Measurements from ENCODE around the gene HOXD3. TPM values are rescaled to one million over a fixed set of nuclear protein-coding genes. Genes with fewer than 3 reads are reported as not detected.

Gene HOXD3
- total and polyA plus RNA-seq, 9 of the 15 experiments (the other 6 are each of a cell fraction or from before 2014, with no cell fraction given), result not detected

- Histone ChIP-seq H3K79me2 (ENCODE audit: control insufficient read depth, insufficient read depth, low read length) (no peaks in the 10 kb centered on the region), H3K36me3 (ENCODE audit: control insufficient read depth, insufficient read depth, low read length) (no peaks in the 10 kb centered on the region), H3K4me3 (no peak overlapping the region), H3K9me3 (replicated peaks; ENCODE audit: control insufficient read depth, insufficient read depth, low read depth, low read length) (no peaks in the 10 kb centered on the region), H2AFZ (ENCODE audit: low read depth, low read length) (no peak overlapping the region), H3K9ac (ENCODE audit: insufficient read depth in 1 of 2, low read depth in 2 of 2, low read length in 2 of 2) (no peak overlapping the region), H3K9me1 (ENCODE audit: control insufficient read depth, insufficient read depth, low read length) (no peaks in the 10 kb centered on the region), H3K27me3 (ENCODE audit: control insufficient read depth in 2 of 2, insufficient read depth in 2 of 2, low read length in 2 of 2) (peaks cover 40 to 45% of the 10 kb centered on the region in 2 experiments), H3K4me1 (replicated peaks in 1 of 2; ENCODE audit: control insufficient read depth in 2 of 2, insufficient read depth in 2 of 2, low read length in 2 of 2) (peaks cover 0 to 25% of the 10 kb centered on the region in 2 experiments; a peak in 3 of 5 replicates), H4K20me1 (replicated peaks; ENCODE audit: control insufficient read depth, insufficient read depth, low read length) (no peaks in the 10 kb centered on the region; the same call in 1 of the 2 replicates), H3K4me2 (ENCODE audit: insufficient read depth, low read length) (no peak overlapping the region), H3K27ac (ENCODE audit: extremely low read depth, low read depth, low read length) (no peak overlapping the region)
- intact Hi-C loops (cut with micrococcal nuclease) (no loop called here), in situ Hi-C loops (cut with MboI) (no loop called here)
- DNase-seq (ENCODE audit: extremely low read depth in 1 of 4, low spot score in 3 of 4) (no peak), ATAC-seq (no peak), FAIRE-seq (no peak)
- no TSS peak for BruUV-seq (replicated peaks)
- ChIA-PET CTCF (ENCODE audit: low intra/inter-chr PET ratio) (no interaction called here), POLR2A (no interaction called here)
- WGBS (ENCODE audit: insufficient coverage, low coverage, missing lambda C conversion rate), result 4% methylated on average over 5 of the region's 5 CpGs
- TF ChIP-seq LARP7 (IDR thresholded peaks at IDR 0.05) (no peak), ZNF589 (CRISPR knock-in tag; IDR thresholded peaks at IDR 0.05; ENCODE audit: low read depth) (no peak), EWSR1 (IDR thresholded peaks at IDR 0.05; ENCODE audit: borderline replicate concordance, low read depth, partially characterized antibody) (no peak), SREBF2 (CRISPR knock-in tag; IDR thresholded peaks at IDR 0.05) (no peak), MTA2 (IDR thresholded peaks at IDR 0.05; ENCODE audit: low read depth) (no peak), PHTF2 (CRISPR knock-in tag; IDR thresholded peaks at IDR 0.05) (no peak), ZBTB12 (CRISPR knock-in tag; IDR thresholded peaks at IDR 0.05) (no peak), ZNF12 (CRISPR knock-in tag; IDR thresholded peaks at IDR 0.05) (no peak), REST (IDR thresholded peaks at IDR 0.05; ENCODE audit: borderline replicate concordance) (no peak), REST (CRISPR knock-in tag; IDR thresholded peaks at IDR 0.05; ENCODE audit: low read depth) (no peak), HLTF (IDR thresholded peaks at IDR 0.05) (no peak), HBP1 (CRISPR knock-in tag; IDR thresholded peaks at IDR 0.05) (no peak), HMGN3 (IDR thresholded peaks at IDR 0.05; ENCODE audit: borderline replicate concordance, extremely low read depth, insufficient read length, low read depth, low read length) (no peak)
Observed at GRCh38 chr2:176169181-176169580, 12.1 kb downstream of the HOXD3 start.

Measured in K562 (cell line).